H9 (cell line): ENCODE measurements around the gene DDOST. TPM values are rescaled to one million over a fixed set of nuclear protein-coding genes. Genes with fewer than 3 reads are reported as not detected.

Experiments
- DNase-seq: peaks from one replicate; pipeline ENCODE4 v3.0.0-alpha.2; 2017
- H2AFZ ChIP-seq: one replicate; pipeline ENCODE4 v1.6.1; 2013; ENCODE audit warnings: mild to moderate bottlenecking, low read length, control low read depth, moderate library complexity
- H2AK5ac ChIP-seq: 2 replicates; pipeline ENCODE4 v1.6.1; 2013; ENCODE audit warnings: low read length, control low read depth, mixed read lengths; ENCODE audit not compliant: insufficient read length
- H2BK120ac ChIP-seq: one replicate; pipeline ENCODE4 v1.6.1; 2013; ENCODE audit warnings: low read depth, mild to moderate bottlenecking, low read length, control low read depth, inconsistent platforms; ENCODE audit not compliant: poor library complexity, severe bottlenecking
- H2BK12ac ChIP-seq: 2 replicates; pipeline ENCODE4 v1.6.1; 2013; ENCODE audit warnings: low read length, control low read depth, mixed read lengths, low read depth; ENCODE audit not compliant: insufficient read length
- H2BK15ac ChIP-seq: 2 replicates; pipeline ENCODE4 v1.6.1; 2013; ENCODE audit warnings: low read depth, low read length, control low read depth
- H2BK20ac ChIP-seq: one replicate; pipeline ENCODE4 v1.6.1; 2013; ENCODE audit warnings: low read depth, mild to moderate bottlenecking, low read length, control low read depth, inconsistent platforms; ENCODE audit not compliant: poor library complexity, severe bottlenecking
- H2BK5ac ChIP-seq: 2 replicates; pipeline ENCODE4 v1.6.1; 2013; ENCODE audit warnings: low read length, control low read depth, mixed read lengths; ENCODE audit not compliant: insufficient read length
- H3K14ac ChIP-seq: 2 replicates; pipeline ENCODE4 v1.6.1; 2013; ENCODE audit warnings: low read length, control low read depth; ENCODE audit not compliant: insufficient read depth
- H3K18ac ChIP-seq: 2 replicates; pipeline ENCODE4 v1.6.1; 2013; ENCODE audit warnings: low read depth, mild to moderate bottlenecking, mixed read lengths, low read length, control low read depth; ENCODE audit not compliant: insufficient read length
- H3K23ac ChIP-seq: 2 replicates; pipeline ENCODE4 v1.6.1; 2013; ENCODE audit warnings: low read length, control low read depth, mixed read lengths, low read depth; ENCODE audit not compliant: insufficient read length
- H3K23me2 ChIP-seq: 2 replicates; pipeline ENCODE4 v1.6.1; 2013; ENCODE audit warnings: low read depth, mild to moderate bottlenecking, mixed read lengths, low read length, control low read depth; ENCODE audit not compliant: insufficient read length, poor library complexity, severe bottlenecking
- H3K27ac ChIP-seq: 2 replicates; pipeline ENCODE4 v1.5.1; 2013; ENCODE audit warnings: low read length, control low read depth, mixed read lengths, low read depth; ENCODE audit not compliant: insufficient read length
- H3K27me3 ChIP-seq: 2 replicates; pipeline ENCODE4 v1.6.1; 2013; ENCODE audit warnings: low read length, control low read depth, inconsistent platforms; ENCODE audit not compliant: insufficient read depth
- H3K4ac ChIP-seq: 2 replicates; pipeline ENCODE4 v1.6.1; 2013; ENCODE audit warnings: low read depth, mild to moderate bottlenecking, control low read depth, inconsistent platforms, low read length, moderate library complexity
- H3K4me1 ChIP-seq: 2 replicates; pipeline ENCODE4 v1.6.1; 2013; ENCODE audit warnings: low read length, control low read depth, inconsistent platforms; ENCODE audit not compliant: insufficient read depth
- H3K4me2 ChIP-seq: 2 replicates; pipeline ENCODE4 v1.6.1; 2013; ENCODE audit warnings: low read length, control low read depth, mixed read lengths; ENCODE audit not compliant: insufficient read length, insufficient read depth
- H3K56ac ChIP-seq: 2 replicates; pipeline ENCODE4 v1.6.1; 2013; ENCODE audit warnings: low read depth, mild to moderate bottlenecking, mixed read lengths, low read length, control low read depth; ENCODE audit not compliant: insufficient read length
- H3K79me1 ChIP-seq: 2 replicates; pipeline ENCODE4 v1.6.1; 2013; ENCODE audit warnings: low read depth, mild to moderate bottlenecking, moderate library complexity, low read length, control low read depth, inconsistent platforms; ENCODE audit not compliant: insufficient read depth, poor library complexity, severe bottlenecking
- H3K79me2 ChIP-seq: 2 replicates; pipeline ENCODE4 v1.6.1; 2013; ENCODE audit warnings: low read length, control low read depth, inconsistent platforms; ENCODE audit not compliant: insufficient read depth
- H3K9ac ChIP-seq: 2 replicates; pipeline ENCODE4 v1.6.1; 2013; ENCODE audit warnings: low read length, control low read depth, mixed read lengths; ENCODE audit not compliant: insufficient read length; ENCODE audit errors: extremely low read depth
- H3K9me3 ChIP-seq: one replicate; pipeline ENCODE4 v1.6.1; 2013; ENCODE audit warnings: low read depth, low read length, inconsistent platforms; ENCODE audit not compliant: control insufficient read depth
- H3T11ph ChIP-seq: one replicate; pipeline ENCODE4 v1.6.1; 2013; ENCODE audit warnings: mild to moderate bottlenecking, low read length, control low read depth, inconsistent platforms
- H4K20me1 ChIP-seq: one replicate; pipeline ENCODE4 v1.6.1; 2013; ENCODE audit not compliant: control insufficient read depth, insufficient read length, insufficient read depth
- H4K5ac ChIP-seq: 2 replicates; pipeline ENCODE4 v1.6.1; 2013; ENCODE audit warnings: low read depth, mild to moderate bottlenecking, mixed read lengths, low read length, control low read depth; ENCODE audit not compliant: insufficient read length
- H4K8ac ChIP-seq: replicated peaks from 2 replicates; pipeline ENCODE4 v1.6.1; 2013; ENCODE audit warnings: low read length, control low read depth, mixed read lengths, low read depth; ENCODE audit not compliant: insufficient read length
- H4K91ac ChIP-seq: 2 replicates; pipeline ENCODE4 v1.6.1; 2013; ENCODE audit warnings: low read depth, mild to moderate bottlenecking, moderate library complexity, mixed read lengths, low read length, control low read depth; ENCODE audit not compliant: insufficient read length
- H3K27ac Mint-ChIP-seq, 3 experiments: 2 replicates in 2 of 3; 3 replicates in 1 of 3; pipeline ENCODE4 v1.8.0; 2020 to 2021; ENCODE audit warnings: mixed read lengths in 3 of 3, mild to moderate bottlenecking in 1 of 3, moderate library complexity in 1 of 3
- H3K27me3 Mint-ChIP-seq: 2 replicates; pipeline ENCODE4 v1.8.0; 2021; ENCODE audit warnings: low read depth, mild to moderate bottlenecking, moderate library complexity, mixed read lengths
- H3K36me3 Mint-ChIP-seq, 3 experiments: 2 replicates in 2 of 3; 3 replicates in 1 of 3; pipeline ENCODE4 v1.8.0; 2020 to 2021; ENCODE audit warnings: low read depth in 3 of 3, mixed read lengths in 3 of 3; ENCODE audit not compliant: insufficient read depth in 1 of 3
- H3K4me1 Mint-ChIP-seq, 2 experiments: 2 replicates each; pipeline ENCODE4 v1.8.0; 2020; ENCODE audit warnings: mixed read lengths in 2 of 2
- H3K4me3 Mint-ChIP-seq, 2 experiments: 2 replicates in 1 of 2; 3 replicates in 1 of 2; pipeline ENCODE4 v1.8.0; 2020 to 2021; ENCODE audit warnings: mild to moderate bottlenecking in 2 of 2, mixed read lengths in 2 of 2, moderate library complexity in 1 of 2
- H3K9me3 Mint-ChIP-seq, 2 experiments: 2 replicates in 1 of 2; 3 replicates in 1 of 2; pipeline ENCODE4 v1.8.0; 2020; ENCODE audit warnings: mild to moderate bottlenecking in 2 of 2, mixed read lengths in 2 of 2, moderate library complexity in 1 of 2
- CTCF ChIP-seq: fragments of 200-600 bp; sonication (generic); conservative IDR thresholded peaks from 3 replicates; pipeline ENCODE4 v1.8.0; 2021; ENCODE audit warnings: antibody characterized with exemption, mild to moderate bottlenecking
- WGBS: extraction: QIAGEN DNeasy Blood & Tissue Kit; methylation state at CpG from one replicate; pipeline ENCODE4 v1.1.7; 2013; ENCODE audit warnings: missing lambda C conversion rate, low lambda C conversion rate, mixed read lengths; ENCODE audit not compliant: insufficient read length; ENCODE audit errors: extremely low coverage; 5-methylcytosine and 5-hydroxymethylcytosine counted together
- total RNA-seq: library from RNA; stranded (reverse); gene quantifications from 2 replicates; pipeline ENCODE4 v1.2.1, GENCODE V29; 2021

DDOST gene
- total RNA-seq, 1 experiment from 2014 or later, result 255 TPM

- Histone ChIP-seq H2BK120ac (no peak overlapping the region), H3K79me1 (no peaks in the 10 kb centered on the region), H2BK5ac (no peak overlapping the region), H2AFZ (peak overlapping the region; percentile 95), H3K56ac (no peak overlapping the region), H3K9me3 (peaks cover 6% of the 10 kb centered on the region), H3K79me2 (no peaks in the 10 kb centered on the region), H4K20me1 (no peaks in the 10 kb centered on the region), H3K27me3 (no peaks in the 10 kb centered on the region), H3K4me1 (no peaks in the 10 kb centered on the region), H3K9ac (peak overlapping the region; percentile 56), H3K18ac (no peak overlapping the region), H2AK5ac (no peak overlapping the region), H3K14ac (no peak overlapping the region), H3K23me2 (peaks cover 9% of the 10 kb centered on the region), H3K27ac (peak overlapping the region; percentile 59), H3K23ac (no peak overlapping the region), H3K4me2 (peak overlapping the region; percentile 95), H3T11ph (no peak overlapping the region), H2BK15ac (no peak overlapping the region), H4K5ac (no peak overlapping the region), H4K8ac (no peak overlapping the region), H2BK12ac (no peak overlapping the region), H2BK20ac (no peak overlapping the region), H4K91ac (no peak overlapping the region), H3K4ac (no peak overlapping the region)
- Mint-ChIP-seq H3K27me3 (no peaks in the 10 kb centered on the region; the same call in 1 of the 2 replicates), H3K4me1 (peaks cover 12 to 16% of the 10 kb centered on the region in 2 experiments), H3K9me3 (peaks cover 4% of the 10 kb centered on the region in 2 experiments; a peak in 4 of 5 replicates), H3K4me3 (peak overlapping the region; percentile 79 to 92), H3K36me3 (peaks cover 3 to 15% (median 9%) of the 10 kb centered on the region in 3 experiments), H3K27ac (peak overlapping the region; percentile 92 to 95 (median 95); a peak in 4 of 7 replicates)
- no peak for TF ChIP-seq CTCF
- DNase-seq, result no peak
- WGBS, result no CpG with 5 or more reads among the region's 11 CpGs
These were observed 27.0 kb downstream of the DDOST start for GRCh38 chr1:20634065-20634593.
